Measurements from ENCODE around the gene SMARCD3.

- TF ChIP-seq CTCF (IDR thresholded peaks at IDR 0.05): no peak
- no peak for TF ChIP-seq ZFX (IDR thresholded peaks at IDR 0.05; ENCODE audit: borderline replicate concordance)
Observed at GRCh38 chr7:151242159-151243044, 6.1 kb downstream of the SMARCD3 start.

Data from 22Rv1 (cell line).